HG03520 (cell line): ENCODE measurements around the gene EXTL2.
"Not testable (repeated sequence)": the region's sequence is repeated elsewhere in the genome, so short reads cannot be mapped to it uniquely, and the experiment has no call there.

Experiments
- ATAC-seq: cut with Tn5 transposase; IDR thresholded peaks from one replicate; pipeline ENCODE4 v1.9.1; 2021; ENCODE audit warnings: mild to moderate bottlenecking, moderate library complexity; ENCODE audit not compliant: unreplicated experiment

Gene EXTL2

DNA sequence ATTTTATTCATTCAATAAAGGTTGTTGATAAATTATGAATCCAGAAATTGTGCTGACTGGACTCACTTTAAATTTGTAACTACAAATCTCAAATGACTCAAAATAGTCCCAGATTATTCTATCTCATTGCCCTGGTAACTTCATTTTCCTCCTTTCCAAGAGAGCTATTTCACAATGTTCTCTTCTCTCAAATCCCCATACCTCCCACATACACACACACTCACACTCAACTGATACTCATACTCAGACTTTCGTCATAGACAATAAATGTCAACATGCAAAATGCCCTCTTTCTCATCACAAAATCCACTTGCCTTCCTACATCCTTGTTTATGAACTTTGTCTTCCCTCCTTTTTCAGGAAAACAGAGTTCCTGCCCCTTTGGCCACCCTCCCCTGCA is 33.3 kb downstream of the EXTL2 start:
- ATAC-seq, result no peak

DNA sequence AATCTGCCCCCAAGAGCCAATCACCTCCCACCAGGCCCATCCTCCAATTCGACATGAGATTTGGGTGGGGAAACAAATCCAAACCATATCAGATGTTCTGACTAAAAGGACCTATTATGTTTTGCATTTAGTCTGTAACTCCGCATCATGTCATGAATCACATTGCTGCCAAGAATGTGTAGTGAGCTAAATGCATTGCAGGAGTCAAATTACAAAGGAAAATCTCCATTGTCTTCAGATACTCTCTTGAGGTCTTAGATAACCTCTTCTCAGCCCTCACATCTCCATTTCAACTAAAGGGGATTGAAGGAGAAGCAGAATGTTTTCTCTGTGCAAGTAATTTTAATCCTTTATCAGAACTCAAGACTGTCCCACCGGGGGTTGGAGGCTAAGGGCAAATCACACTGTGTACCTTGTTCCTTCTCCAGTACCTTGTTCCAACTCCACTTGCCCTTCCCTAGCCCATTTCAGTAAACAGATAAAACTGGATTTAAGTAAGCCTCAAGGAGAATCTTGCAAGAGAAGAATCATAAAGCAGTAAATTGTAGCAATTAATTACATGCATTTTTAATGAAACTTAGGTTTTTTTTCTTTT is 34.1 kb downstream of the EXTL2 start:
- no peak for ATAC-seq

DNA sequence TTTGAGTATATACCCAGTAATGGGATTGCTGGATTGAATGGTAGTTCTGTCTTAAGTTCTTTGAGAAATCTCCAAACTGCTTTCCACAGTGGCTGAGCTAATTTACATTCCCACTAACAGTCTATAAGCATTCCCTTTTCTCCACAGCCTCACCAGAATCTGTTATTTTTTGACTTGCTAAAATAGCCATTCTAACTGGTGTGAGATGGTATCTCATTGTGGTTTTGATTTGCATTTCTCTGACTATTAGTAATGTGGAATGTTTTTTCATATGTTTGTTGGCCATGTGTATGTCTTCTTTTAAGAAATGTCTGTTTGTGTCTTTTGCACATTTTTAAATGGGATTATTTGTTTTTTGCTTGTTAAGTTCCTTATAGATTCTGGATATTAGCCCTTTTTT is 39.5 kb downstream of the EXTL2 start:
- ATAC-seq, result not testable (repeated sequence)

DNA sequence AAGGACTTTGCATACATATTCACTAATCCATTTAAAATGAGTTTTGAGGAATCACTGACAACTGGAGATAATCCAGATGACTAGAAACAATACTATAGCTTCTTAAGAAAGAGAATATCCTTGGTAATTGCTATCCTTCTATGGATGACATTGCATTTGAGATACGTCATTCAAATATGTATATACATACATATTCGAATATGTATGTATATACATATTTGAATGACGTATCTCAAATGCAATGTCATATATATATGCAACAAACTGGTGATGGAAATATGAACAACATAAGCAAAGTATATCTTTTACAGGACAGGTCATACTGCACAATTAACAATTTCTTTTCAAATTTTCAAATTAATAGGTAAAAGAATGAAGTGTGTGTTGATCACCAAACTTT is 41.7 kb downstream of the EXTL2 start:
- no peak for ATAC-seq

DNA sequence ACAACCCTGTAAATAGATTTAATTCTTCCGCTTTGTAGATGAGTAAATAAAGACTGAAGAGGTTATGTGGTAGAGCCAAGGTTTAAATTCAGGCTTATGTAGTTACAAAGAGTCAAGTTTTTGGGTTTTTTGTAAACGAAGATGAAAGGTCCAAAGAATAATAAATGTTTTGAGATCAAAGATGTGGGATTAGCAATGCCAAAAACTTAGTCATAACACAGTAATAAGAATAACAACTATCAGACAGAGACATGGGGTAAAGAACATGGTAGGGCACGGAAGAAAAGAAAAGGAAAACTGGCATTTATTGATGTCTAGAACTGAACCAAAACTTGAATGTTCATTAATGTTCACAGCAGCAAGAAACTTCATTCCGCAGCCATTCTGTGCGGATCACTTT is 42.9 kb downstream of the EXTL2 start:
- ATAC-seq, result no peak

DNA sequence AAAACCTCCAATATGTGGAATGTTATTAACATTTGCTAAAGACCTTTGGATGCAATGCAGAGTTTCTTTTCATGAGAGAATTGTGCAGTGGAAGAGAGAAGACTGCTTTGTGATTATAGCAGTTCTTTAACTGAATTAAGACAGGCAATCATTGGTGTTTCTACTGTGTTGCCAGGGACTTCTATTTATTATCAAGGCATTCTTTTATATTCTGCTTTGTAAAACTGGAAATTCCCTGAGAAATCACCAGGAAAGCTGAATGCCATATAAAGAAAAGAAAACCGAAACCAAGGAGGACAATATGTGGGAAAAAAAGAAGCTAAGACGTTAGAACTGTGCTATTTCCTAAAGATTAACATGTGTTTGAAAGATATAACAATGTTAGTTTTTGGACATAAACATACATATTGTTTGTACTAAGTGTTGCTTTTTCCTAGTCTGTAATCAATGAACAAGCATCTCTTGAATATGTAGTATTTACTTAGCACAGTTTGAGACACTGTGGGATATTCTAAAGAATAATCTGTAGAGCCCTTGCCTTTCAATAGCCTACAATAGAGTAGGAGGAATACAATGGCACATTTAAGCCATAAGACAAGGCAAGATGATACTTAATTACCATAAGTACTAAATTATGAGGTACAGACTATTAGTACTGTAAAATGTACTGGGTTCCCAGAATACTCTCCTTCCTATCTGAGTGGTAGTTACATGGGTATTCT is 47.1 kb downstream of the EXTL2 start:
- ATAC-seq, result no peak

DNA sequence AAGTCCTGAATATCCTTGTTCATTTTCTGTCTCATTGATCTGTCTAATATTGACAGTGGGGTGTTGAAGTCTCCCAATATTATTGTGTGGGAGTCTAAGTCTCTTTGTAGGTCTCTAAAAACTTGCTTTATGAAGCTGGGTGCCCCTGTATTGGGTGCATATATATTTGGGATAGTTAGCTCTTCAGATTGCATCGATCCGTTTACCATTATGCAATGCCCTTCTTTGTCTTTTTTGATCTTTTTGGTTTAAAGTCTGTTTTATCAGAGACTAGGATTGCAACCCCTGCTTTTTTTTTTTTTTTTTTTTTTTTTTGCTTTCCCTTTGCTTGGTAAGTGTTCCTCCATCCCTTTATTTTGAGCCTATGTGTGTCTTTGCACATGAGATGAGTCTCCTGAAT is 51.5 kb downstream of the EXTL2 start:
- ATAC-seq, result not testable (repeated sequence)

DNA sequence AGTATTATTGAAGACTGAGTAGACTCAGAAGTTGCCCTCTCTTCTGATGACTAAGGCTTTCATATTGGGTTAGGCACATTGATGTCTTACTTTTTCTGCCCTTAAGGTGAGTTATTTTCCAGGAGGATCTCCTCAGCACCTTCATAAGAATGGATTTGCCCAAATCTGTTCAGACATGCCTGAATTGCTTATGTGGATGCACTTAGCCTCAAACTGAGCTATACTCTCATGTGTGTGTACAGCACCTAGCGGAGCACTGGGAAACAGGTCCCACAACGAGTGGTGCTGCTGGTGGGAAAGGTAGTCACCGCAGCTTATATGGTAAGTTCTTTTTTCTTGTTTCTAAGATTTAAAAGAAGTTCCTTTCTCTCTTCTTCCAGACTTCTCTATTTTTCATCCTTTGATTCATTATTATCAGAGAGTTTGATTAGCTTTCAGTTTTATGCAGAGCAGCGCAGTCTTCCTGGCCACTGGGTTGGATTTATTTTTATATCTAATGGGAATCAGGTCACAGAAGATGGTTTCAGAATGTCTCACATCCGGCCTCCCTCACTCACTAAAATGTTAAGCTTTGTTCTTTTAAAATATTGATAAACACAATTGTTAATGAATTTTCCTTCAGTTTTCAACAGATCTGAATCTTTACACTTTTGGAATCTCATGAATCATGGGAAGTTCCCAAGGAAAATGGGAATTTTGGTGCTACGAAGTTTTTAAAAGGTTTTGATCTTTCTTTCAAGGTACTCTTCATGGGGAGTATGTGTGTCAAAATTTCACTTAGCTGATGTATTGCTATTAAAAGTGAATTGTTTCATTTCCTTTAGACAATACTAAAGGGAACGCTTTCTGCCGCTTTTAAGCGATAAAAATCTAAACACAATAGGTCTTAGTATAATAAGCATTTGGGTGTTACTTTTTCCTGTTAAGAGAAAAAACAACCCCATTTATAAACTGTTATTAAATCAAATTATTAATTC is 58.5 kb downstream of the EXTL2 start:
- no peak for ATAC-seq

DNA sequence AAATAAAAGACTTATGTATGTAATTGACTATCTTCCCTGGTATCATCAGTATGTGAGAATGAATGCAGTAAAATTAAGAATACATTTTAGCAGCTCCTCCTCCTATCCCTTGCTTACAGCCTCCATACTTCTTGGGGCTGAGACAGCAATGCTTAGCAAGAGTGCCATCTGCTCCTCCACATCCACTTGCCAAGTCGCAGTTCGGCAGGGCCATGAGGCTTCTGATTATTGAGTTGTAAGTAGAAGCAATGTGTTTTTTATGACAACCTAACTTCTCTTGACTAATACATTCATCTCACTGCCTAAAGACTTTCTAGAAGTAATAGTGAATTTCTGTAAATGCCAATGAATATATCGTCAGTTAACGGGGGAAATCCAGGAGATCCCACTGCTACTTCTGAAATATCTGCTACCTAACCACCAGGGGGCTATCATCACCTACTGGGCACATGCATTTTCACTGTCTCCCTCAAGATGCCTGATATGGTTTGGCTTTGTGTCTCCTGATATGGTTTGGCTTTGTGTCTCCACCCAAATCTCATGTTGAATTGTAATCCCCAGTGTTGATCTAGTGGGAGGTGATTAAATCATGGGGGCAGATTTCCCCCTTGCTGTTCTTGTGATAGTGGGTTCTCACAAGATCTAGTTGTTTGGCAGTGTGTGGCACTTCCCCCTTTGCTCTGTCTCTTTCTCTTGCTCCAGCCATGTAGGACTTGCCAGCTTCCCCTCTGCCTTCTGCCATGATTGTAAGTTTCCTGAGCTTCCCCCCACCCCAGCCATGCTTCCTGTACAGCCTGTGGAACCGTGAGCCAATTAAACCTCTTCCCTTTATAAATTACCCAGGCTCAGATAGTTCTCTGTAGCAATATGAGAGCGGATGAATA is 59.6 kb downstream of the EXTL2 start:
- ATAC-seq, result no peak

DNA sequence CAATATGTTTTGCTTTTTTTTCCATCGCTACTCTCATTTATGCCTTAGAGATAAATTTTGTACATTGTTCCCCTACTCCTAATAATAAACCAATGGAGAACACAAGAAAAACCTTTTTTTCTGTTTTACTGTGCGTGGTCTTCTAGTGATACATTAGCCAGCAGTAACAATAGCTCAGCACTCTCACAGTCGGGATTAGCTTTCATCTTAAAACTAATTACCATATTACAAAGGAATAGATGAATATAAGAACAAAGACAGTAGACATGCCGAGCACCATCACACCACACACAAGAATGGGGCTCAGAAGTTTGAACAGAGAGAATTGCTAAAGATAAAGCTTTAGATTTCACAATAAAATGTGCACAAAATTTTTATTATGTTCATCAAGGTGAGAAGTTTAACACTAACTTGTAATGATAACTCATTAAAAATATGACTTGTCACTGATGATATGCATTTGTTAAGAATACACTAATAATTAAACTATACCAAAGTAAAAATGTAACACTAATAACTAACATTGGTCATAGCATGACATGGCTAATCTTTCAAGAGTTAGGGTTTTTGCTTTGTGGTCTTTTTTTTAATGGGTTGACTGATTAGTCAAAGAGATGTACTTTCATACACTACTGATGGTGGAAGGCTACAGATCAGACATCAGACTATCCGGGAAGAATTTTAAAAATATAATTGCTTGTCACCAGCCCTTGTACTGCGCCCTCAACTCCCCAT is 61.8 kb downstream of the EXTL2 start:
- ATAC-seq, result no peak

DNA sequence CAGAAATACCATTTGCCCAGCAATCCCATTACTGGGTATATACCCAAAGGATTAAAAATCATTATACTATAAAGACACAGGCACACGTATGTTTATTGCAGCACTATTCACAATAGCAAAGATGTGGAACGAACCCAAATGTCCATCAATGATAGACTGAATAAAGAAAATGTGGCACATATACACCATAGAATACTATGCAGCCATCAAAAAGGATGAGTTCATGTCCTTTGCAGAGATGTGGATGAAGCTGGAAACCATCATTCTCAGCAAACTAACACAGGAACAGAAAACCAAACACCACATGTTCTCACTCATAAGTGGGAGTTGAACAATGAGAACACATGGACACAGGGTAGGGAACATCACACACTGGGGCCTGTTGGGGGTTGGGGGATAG is 69.0 kb downstream of the EXTL2 start:
- not testable (repeated sequence) for ATAC-seq
